ENCODE data around the gene HIF3A.

HIF3A gene

GRCh38 chr19:46330319-46330918 is 33.6 kb downstream of the HIF3A start:
- DNase-seq, result no peak

GRCh38 chr19:46337487-46337886 is 40.6 kb downstream of the HIF3A start:
- no peak for DNase-seq

GRCh38 chr19:46339446-46339845 is 42.6 kb downstream of the HIF3A start:
- DNase-seq, result no peak

GRCh38 chr19:46340051-46340659 is 43.3 kb downstream of the HIF3A start:
- no peak for DNase-seq

GRCh38 chr19:46341937-46342336 is 45.1 kb downstream of the HIF3A start:
- no peak for DNase-seq

GRCh38 chr19:46344363-46344762 is 47.5 kb downstream of the HIF3A start:
- no peak for DNase-seq

GRCh38 chr19:46345157-46345556 is 48.3 kb downstream of the HIF3A start:
- DNase-seq, result no peak

- DNase-seq, result peak; percentile 96
Observed at GRCh38 chr19:46346821-46347571, 50.2 kb downstream of the HIF3A start, which contains the start of gene PPP5C. TSS of gene PPP5C (plus strand) at chr19:46347087. CDS start at chr19:46347097, 10 bp downstream.

GRCh38 chr19:46347572-46347883 is 50.7 kb downstream of the HIF3A start:
- DNase-seq, result no peak

- no peak for DNase-seq
Observed at GRCh38 chr19:46347985-46348384, 51.1 kb downstream of the HIF3A start.

- DNase-seq, result no peak
Observed at GRCh38 chr19:46349311-46349993, 52.6 kb downstream of the HIF3A start.

- DNase-seq, result no peak
Observed at GRCh38 chr19:46350029-46350757, 53.4 kb downstream of the HIF3A start.

- DNase-seq, result no peak
Observed at GRCh38 chr19:46350758-46351159, 53.9 kb downstream of the HIF3A start.

- DNase-seq, result peak; percentile 73
Observed at GRCh38 chr19:46351241-46352041, 54.6 kb downstream of the HIF3A start.

GRCh38 chr19:46353730-46354528 is 57.1 kb downstream of the HIF3A start:
- no peak for DNase-seq

- DNase-seq, result no peak
Observed at GRCh38 chr19:46355234-46356148, 58.6 kb downstream of the HIF3A start.

GRCh38 chr19:46356149-46357055 is 59.6 kb downstream of the HIF3A start:
- no peak for DNase-seq

GRCh38 chr19:46357846-46358583 is 61.2 kb downstream of the HIF3A start:
- DNase-seq, result peak; percentile 69

Measured in fibroblast of skin of scalp (primary cell).